ENCODE data around the gene NCOA5. TPM values are rescaled to one million over a fixed set of nuclear protein-coding genes. Genes with fewer than 3 reads are reported as not detected.

NCOA5 gene
- total RNA-seq, 1 donor from 2014 or later = 16.5 TPM

- Histone ChIP-seq H3K9me3 (replicated peaks) (no peaks in the 10 kb centered on the region), H3K36me3 (no peaks in the 10 kb centered on the region), H3K27ac (replicated peaks) (no peak overlapping the region), H3K27me3 (ENCODE audit: low read depth) (peaks cover 84% of the 10 kb centered on the region), H3K4me3 (no peak overlapping the region), H3K4me1 (peaks cover 8% of the 10 kb centered on the region)
- intact Hi-C loops (cut with micrococcal nuclease) = no loop called here
- TF ChIP-seq CTCF (IDR thresholded peaks at IDR 0.05; ENCODE audit: borderline replicate concordance) = no peak
- no peak for DNase-seq
Measured at GRCh38 chr20:46036370-46036769, 53.4 kb downstream of the NCOA5 start.

GRCh38 chr20:46035713-46036112 lies 54.0 kb downstream of the NCOA5 start:
- intact Hi-C loops (cut with micrococcal nuclease) = no loop called here
- peaks cover 84% of the 10 kb centered on the region for H3K27me3 ChIP-seq (ENCODE audit: low read depth)
- no peak for TF ChIP-seq CTCF (IDR thresholded peaks at IDR 0.05; ENCODE audit: borderline replicate concordance)

GRCh38 chr20:46035253-46035652 lies 54.5 kb downstream of the NCOA5 start:
- Histone ChIP-seq H3K4me3 (no peak overlapping the region), H3K9me3 (replicated peaks) (no peaks in the 10 kb centered on the region), H3K4me1 (peaks cover 8% of the 10 kb centered on the region), H3K36me3 (no peaks in the 10 kb centered on the region), H3K27ac (replicated peaks) (no peak overlapping the region), H3K27me3 (ENCODE audit: low read depth) (peaks cover 84% of the 10 kb centered on the region)
- TF ChIP-seq CTCF (IDR thresholded peaks at IDR 0.05; ENCODE audit: borderline replicate concordance) = no peak
- intact Hi-C loops (cut with micrococcal nuclease) = no loop called here
- DNase-seq = no peak

More at GRCh38 chr20:46035713-46036112, 54.0 kb downstream of the NCOA5 start:
- Histone ChIP-seq H3K27ac (replicated peaks) (no peak overlapping the region), H3K4me3 (no peak overlapping the region), H3K36me3 (no peaks in the 10 kb centered on the region), H3K9me3 (replicated peaks) (no peaks in the 10 kb centered on the region), H3K4me1 (peaks cover 8% of the 10 kb centered on the region)
- DNase-seq = no peak

GRCh38 chr20:46034039-46034438 lies 55.7 kb downstream of the NCOA5 start:
- H3K4me3 ChIP-seq = no peak overlapping the region
- no peak for DNase-seq
- TF ChIP-seq CTCF (IDR thresholded peaks at IDR 0.05; ENCODE audit: borderline replicate concordance) = no peak
- H3K27me3 ChIP-seq (ENCODE audit: low read depth) = peaks cover 88% of the 10 kb centered on the region
- peaks cover 8% of the 10 kb centered on the region for H3K4me1 ChIP-seq
- H3K27ac ChIP-seq (replicated peaks) = no peak overlapping the region
- H3K36me3 ChIP-seq = no peaks in the 10 kb centered on the region
- intact Hi-C loops (cut with micrococcal nuclease) = no loop called here
- H3K9me3 ChIP-seq (replicated peaks) = no peaks in the 10 kb centered on the region

GRCh38 chr20:46031701-46032254 lies 58.0 kb downstream of the NCOA5 start:
- no peaks in the 10 kb centered on the region for H3K9me3 ChIP-seq (replicated peaks)
- DNase-seq = no peak
- no peak for TF ChIP-seq CTCF (IDR thresholded peaks at IDR 0.05; ENCODE audit: borderline replicate concordance)
- peak overlapping the region; percentile 41 for H3K4me3 ChIP-seq
- H3K27ac ChIP-seq (replicated peaks) = no peak overlapping the region
- H3K4me1 ChIP-seq = peaks cover 8% of the 10 kb centered on the region
- H3K27me3 ChIP-seq (ENCODE audit: low read depth) = peaks cover 100% of the 10 kb centered on the region
- intact Hi-C loops (cut with micrococcal nuclease) = no loop called here
- H3K36me3 ChIP-seq = no peaks in the 10 kb centered on the region
